ENCODE data around the gene TMEM186. TPM values are rescaled to one million over a fixed set of nuclear protein-coding genes. Genes with fewer than 3 reads are reported as not detected.
"Not testable (repeated sequence)": the region's sequence is repeated elsewhere in the genome, so short reads cannot be mapped to it uniquely, and the experiment has no call there.

The TMEM186 gene
- total RNA-seq, 1 experiment from 2014 or later, result 20.5 TPM

GRCh38 chr16:8804313-8804712 lies 6.9 kb upstream of the TMEM186 start:
- CTCF ChIA-PET, result no interaction called here
- Histone ChIP-seq H4K20me1 (ENCODE audit: insufficient read depth) (peaks cover 80% of the 10 kb centered on the region), H3K36me3 (ENCODE audit: low read depth) (peaks cover 58% of the 10 kb centered on the region)

DNA sequence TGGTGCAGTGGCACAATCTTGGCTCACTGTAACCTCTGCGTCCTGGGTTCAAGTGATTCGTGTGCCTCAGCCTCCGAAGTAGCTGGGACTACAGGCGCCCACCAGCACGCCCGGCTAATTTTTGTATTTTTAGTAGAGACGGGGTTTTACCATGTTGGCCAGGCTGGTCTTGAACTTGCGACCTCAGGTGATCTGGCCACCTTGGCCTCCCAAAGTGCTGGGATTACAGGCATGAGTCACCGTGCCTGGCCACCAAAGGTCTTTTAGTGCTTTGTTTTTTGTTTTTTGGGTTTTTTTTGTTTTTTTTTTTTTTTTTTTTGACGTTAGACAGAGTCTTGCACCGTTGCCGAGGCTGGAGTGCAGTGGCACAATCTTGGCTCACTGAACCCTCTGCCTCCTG lies 6.3 kb upstream of the TMEM186 start:
- H2AFZ ChIP-seq; H3K27ac ChIP-seq; H3K27me3 ChIP-seq (ENCODE audit: insufficient read depth, low read depth); H3K4me2 ChIP-seq; DNase-seq; H3K9me3 ChIP-seq (ENCODE audit: insufficient read depth, low read depth); intact Hi-C loops (cut with micrococcal nuclease; ENCODE audit: unreplicated experiment); H3K4me3 ChIP-seq; H3K9me2 ChIP-seq (ENCODE audit: insufficient read depth); POLR2A ChIA-PET (ENCODE audit: unreplicated experiment); BruUV-seq (replicated peaks): not testable (repeated sequence)
- H3K79me2 ChIP-seq (ENCODE audit: low read depth), result peaks cover 56% of the 10 kb centered on the region
- peaks cover 13% of the 10 kb centered on the region for H3K4me1 ChIP-seq (replicated peaks; ENCODE audit: insufficient read depth)
- peaks cover 85% of the 10 kb centered on the region for H4K20me1 ChIP-seq (ENCODE audit: insufficient read depth)
- CTCF ChIA-PET, result interaction anchor here (0.6 kb wide), 2 partner anchors 15 to 427 kb away, joined by 3 read pairs; no protein-coding TSS in a partner anchor
- peaks cover 19% of the 10 kb centered on the region; the same call in 1 of the 2 replicates for H3F3A ChIP-seq (ENCODE audit: insufficient read depth, low read depth)
- H3K36me3 ChIP-seq (ENCODE audit: low read depth), result peaks cover 57% of the 10 kb centered on the region

More at GRCh38 chr16:8804313-8804712, 6.9 kb upstream of the TMEM186 start:
- H3K9me3 ChIP-seq (ENCODE audit: insufficient read depth, low read depth), result no peaks in the 10 kb centered on the region
- no peak overlapping the region for H3K4me2 ChIP-seq
- H3K27me3 ChIP-seq (ENCODE audit: insufficient read depth, low read depth), result no peaks in the 10 kb centered on the region
- TF ChIP-seq EZH2 (IDR thresholded peaks at IDR 0.05; ENCODE audit: low read depth) (no peak), CTCF (conservative IDR thresholded peaks at IDR 0.05) (no peak)
- no peak overlapping the region for H3K27ac ChIP-seq
- DNase-seq, result no peak
- H3K9me2 ChIP-seq (ENCODE audit: insufficient read depth), result no peaks in the 10 kb centered on the region
- H3K4me1 ChIP-seq (replicated peaks; ENCODE audit: insufficient read depth), result peaks cover 7% of the 10 kb centered on the region
- H3F3A ChIP-seq (ENCODE audit: insufficient read depth, low read depth), result peaks cover 24% of the 10 kb centered on the region
- no peak overlapping the region for H2AFZ ChIP-seq
- no TSS peak for BruUV-seq (replicated peaks)
- intact Hi-C loops (cut with micrococcal nuclease; ENCODE audit: unreplicated experiment), result no loop called here
- H3K79me2 ChIP-seq (ENCODE audit: low read depth), result peaks cover 50% of the 10 kb centered on the region
- POLR2A ChIA-PET (ENCODE audit: unreplicated experiment), result interaction anchor here (0.7 kb wide), 1 partner anchor 24 kb away, joined by 5 read pairs; no protein-coding TSS in a partner anchor
- H3K4me3 ChIP-seq, result no peak overlapping the region

DNA sequence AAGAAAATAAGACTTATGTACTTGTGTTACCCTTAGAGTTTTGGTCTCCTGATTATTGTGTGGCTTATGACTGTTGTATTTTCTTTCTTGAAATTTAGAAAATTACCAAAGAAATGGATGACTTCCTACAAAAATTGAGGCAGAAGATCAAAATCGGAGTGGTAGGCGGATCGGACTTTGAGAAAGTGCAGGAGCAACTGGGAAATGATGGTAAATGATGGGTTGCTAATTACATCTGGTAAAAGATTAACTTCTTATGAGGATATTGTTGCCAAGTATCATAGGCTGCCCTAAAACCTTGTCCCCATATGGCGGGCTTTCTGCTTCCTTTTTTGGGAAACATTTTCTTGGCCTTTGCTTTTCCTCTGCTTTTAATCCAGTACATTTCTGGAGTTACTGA lies 4.3 kb upstream of the TMEM186 start:
- no peak overlapping the region for H3K27ac ChIP-seq
- peaks cover 75% of the 10 kb centered on the region for H3K79me2 ChIP-seq (ENCODE audit: low read depth)
- BruUV-seq (replicated peaks), result no TSS peak
- H3K9me2 ChIP-seq (ENCODE audit: insufficient read depth), result no peaks in the 10 kb centered on the region
- no peaks in the 10 kb centered on the region for H3K27me3 ChIP-seq (ENCODE audit: insufficient read depth, low read depth)
- ChIA-PET POLR2A (ENCODE audit: unreplicated experiment) (no interaction called here), CTCF (no interaction called here)
- intact Hi-C loops (cut with micrococcal nuclease; ENCODE audit: unreplicated experiment), result no loop called here
- H4K20me1 ChIP-seq (ENCODE audit: insufficient read depth), result peaks cover 72% of the 10 kb centered on the region
- TF ChIP-seq EZH2 (IDR thresholded peaks at IDR 0.05; ENCODE audit: low read depth), result no peak
- no peak for TF ChIP-seq CTCF (conservative IDR thresholded peaks at IDR 0.05)
- H3K9me3 ChIP-seq (ENCODE audit: insufficient read depth, low read depth), result no peaks in the 10 kb centered on the region
- H2AFZ ChIP-seq, result no peak overlapping the region
- no peak for DNase-seq
- H3K36me3 ChIP-seq (ENCODE audit: low read depth), result peaks cover 41% of the 10 kb centered on the region
- H3K4me2 ChIP-seq, result no peak overlapping the region
- no peak overlapping the region for H3K4me3 ChIP-seq
- H3K4me1 ChIP-seq (replicated peaks; ENCODE audit: insufficient read depth), result peaks cover 15% of the 10 kb centered on the region
- H3F3A ChIP-seq (ENCODE audit: insufficient read depth, low read depth), result peaks cover 19% of the 10 kb centered on the region; the same call in 1 of the 2 replicates

Measured in PC-9 (cell line).